Vagina (tissue), 2 donors: ENCODE data around the gene PLA2G2A.

Experiments used
- POLR2A ChIP-seq, 2 donors: fragments of 450-650 bp; IDR thresholded peaks; one replicate each; pipeline ENCODE4 v1.6.1; 2017; ENCODE audit warnings: antibody characterized with exemption in 2 of 2, mild to moderate bottlenecking in 2 of 2, moderate library complexity in 2 of 2
- POLR2AphosphoS5 ChIP-seq, 2 donors: sonication (generic); formaldehyde crosslinking; IDR thresholded peaks; one replicate each; pipeline ENCODE4 v1.9.0; 2017; ENCODE audit warnings: antibody characterized with exemption in 2 of 2, mild to moderate bottlenecking in 2 of 2, low read depth in 1 of 2; ENCODE audit not compliant: insufficient read depth in 1 of 2
- TF ChIP-seq, protein P1 (sequence below), 3 experiments: fragments of 450-650 bp in 2 of 3; fragments of 200-600 bp in 1 of 3; sonication (generic) in 1 of 3; IDR thresholded peaks; one replicate each; pipeline ENCODE4 v1.5.1; 2017 to 2019; ENCODE audit warnings: antibody characterized with exemption in 3 of 3, mild to moderate bottlenecking in 2 of 3, moderate library complexity in 2 of 3

DNA sequence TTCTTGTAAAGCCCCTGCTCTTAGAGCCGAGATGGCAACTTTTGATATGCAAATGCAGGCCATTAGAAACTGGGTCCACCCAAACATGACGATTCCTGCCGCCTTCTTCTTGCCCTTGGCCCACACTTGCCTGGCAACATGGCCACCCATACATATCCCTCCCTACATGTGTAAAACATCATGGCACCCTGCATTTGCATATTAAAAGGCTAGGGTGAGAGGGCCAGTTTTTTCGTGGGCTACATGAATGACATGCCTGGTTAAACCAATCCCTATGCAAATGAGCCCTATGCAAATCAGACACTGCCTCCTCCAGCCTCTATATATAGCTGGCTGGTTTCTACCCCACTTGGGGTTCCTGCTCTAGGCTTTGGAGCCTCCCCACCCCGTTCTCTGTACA, 18.8 kb downstream of the PLA2G2A start:
- TF ChIP-seq, protein P1, sequence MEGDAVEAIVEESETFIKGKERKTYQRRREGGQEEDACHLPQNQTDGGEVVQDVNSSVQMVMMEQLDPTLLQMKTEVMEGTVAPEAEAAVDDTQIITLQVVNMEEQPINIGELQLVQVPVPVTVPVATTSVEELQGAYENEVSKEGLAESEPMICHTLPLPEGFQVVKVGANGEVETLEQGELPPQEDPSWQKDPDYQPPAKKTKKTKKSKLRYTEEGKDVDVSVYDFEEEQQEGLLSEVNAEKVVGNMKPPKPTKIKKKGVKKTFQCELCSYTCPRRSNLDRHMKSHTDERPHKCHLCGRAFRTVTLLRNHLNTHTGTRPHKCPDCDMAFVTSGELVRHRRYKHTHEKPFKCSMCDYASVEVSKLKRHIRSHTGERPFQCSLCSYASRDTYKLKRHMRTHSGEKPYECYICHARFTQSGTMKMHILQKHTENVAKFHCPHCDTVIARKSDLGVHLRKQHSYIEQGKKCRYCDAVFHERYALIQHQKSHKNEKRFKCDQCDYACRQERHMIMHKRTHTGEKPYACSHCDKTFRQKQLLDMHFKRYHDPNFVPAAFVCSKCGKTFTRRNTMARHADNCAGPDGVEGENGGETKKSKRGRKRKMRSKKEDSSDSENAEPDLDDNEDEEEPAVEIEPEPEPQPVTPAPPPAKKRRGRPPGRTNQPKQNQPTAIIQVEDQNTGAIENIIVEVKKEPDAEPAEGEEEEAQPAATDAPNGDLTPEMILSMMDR (IDR thresholded peaks at IDR 0.05): no peak
- no peak for TF ChIP-seq POLR2AphosphoS5 (IDR thresholded peaks at IDR 0.05; ENCODE audit: insufficient read depth in 1 of 2, low read depth in 1 of 2)
- no peak for TF ChIP-seq POLR2A (IDR thresholded peaks at IDR 0.05)
